Measurements from ENCODE around the gene PAPPA.

Gene PAPPA

GRCh38 chr9:116182876-116183275, 29.3 kb downstream of the PAPPA start:
- CTCF ChIA-PET: interaction anchor here (0.8 kb wide), 1 partner anchor 17 kb away, joined by 3 read pairs; no protein-coding TSS in a partner anchor
- H3K4me3 ChIP-seq (ENCODE audit: low read depth, low read length): no peak overlapping the region
- no peak overlapping the region for H3K27ac ChIP-seq (ENCODE audit: extremely low read depth, low read depth, low read length)
- POLR2A ChIA-PET: no interaction called here
- peaks cover 4% of the 10 kb centered on the region; the same call in 1 of the 2 replicates for H3K4me1 ChIP-seq (ENCODE audit: control insufficient read depth, insufficient read depth, low read length)
- H3K36me3 ChIP-seq (ENCODE audit: control insufficient read depth in 2 of 2, insufficient read depth in 1 of 2, low read length in 2 of 2): no peaks in the 10 kb centered on the region
- no peaks in the 10 kb centered on the region for H3K9me3 ChIP-seq (ENCODE audit: control insufficient read depth, insufficient read depth, low read depth, low read length)
- TF ChIP-seq ZBTB26 (tag by site-specific recombination; optimal IDR thresholded peaks at IDR 0.05): no peak
- no peak for TF ChIP-seq ZNF19 (tag by site-specific recombination; IDR thresholded peaks at IDR 0.05; ENCODE audit: low read depth)
- no peak for TF ChIP-seq ZNF791 (tag by site-specific recombination; IDR thresholded peaks at IDR 0.05)
- no peak for TF ChIP-seq ZNF621 (tag by site-specific recombination; IDR thresholded peaks at IDR 0.05)
- no peak for TF ChIP-seq YY1 (tag by site-specific recombination; IDR thresholded peaks at IDR 0.05)
- no peak for TF ChIP-seq ZNF623 (tag by site-specific recombination; IDR thresholded peaks at IDR 0.05)
- no peak for TF ChIP-seq FEZF1 (tag by site-specific recombination; IDR thresholded peaks at IDR 0.05)
- TF ChIP-seq ZNF501 (tag by site-specific recombination; IDR thresholded peaks at IDR 0.05): no peak
- TF ChIP-seq ZNF626 (tag by site-specific recombination; IDR thresholded peaks at IDR 0.05): no peak
- no peak for TF ChIP-seq ZNF266 (tag by site-specific recombination; IDR thresholded peaks at IDR 0.05; ENCODE audit: low read depth)
- no peak for TF ChIP-seq ZNF223 (tag by site-specific recombination; IDR thresholded peaks at IDR 0.05)

- TF ChIP-seq HIC1 (tag by site-specific recombination; IDR thresholded peaks at IDR 0.05): no peak
- no peak for TF ChIP-seq ZNF175 (tag by site-specific recombination; IDR thresholded peaks at IDR 0.05)
- TF ChIP-seq ZNF274 (IDR thresholded peaks at IDR 0.05; ENCODE audit: low read length): no peak
- TF ChIP-seq ZNF274 (tag by site-specific recombination; IDR thresholded peaks at IDR 0.05; ENCODE audit: borderline replicate concordance): no peak
- TF ChIP-seq KLF17 (tag by site-specific recombination; IDR thresholded peaks at IDR 0.05): no peak
- Histone ChIP-seq H3K4me1 (ENCODE audit: control insufficient read depth, insufficient read depth, low read length) (no peaks in the 10 kb centered on the region), H3K27ac (ENCODE audit: extremely low read depth, low read depth, low read length) (no peak overlapping the region), H3K9me3 (ENCODE audit: control insufficient read depth, insufficient read depth, low read depth, low read length) (no peaks in the 10 kb centered on the region), H3K36me3 (ENCODE audit: control insufficient read depth in 2 of 2, insufficient read depth in 1 of 2, low read length in 2 of 2) (no peaks in the 10 kb centered on the region), H3K4me3 (ENCODE audit: low read depth, low read length) (no peak overlapping the region)
- ChIA-PET POLR2A (no interaction called here), CTCF (interaction anchor here (0.6 to 1.3 kb wide), 3 partner anchors 11 to 594 kb away, joined by 3 to 5 read pairs (median 3); no protein-coding TSS in a partner anchor)
Observed at GRCh38 chr9:116187570-116188170, 34.1 kb downstream of the PAPPA start.

GRCh38 chr9:116189683-116190082, 36.1 kb downstream of the PAPPA start:
- no peaks in the 10 kb centered on the region for H3K4me1 ChIP-seq (ENCODE audit: control insufficient read depth, insufficient read depth, low read length)
- no peaks in the 10 kb centered on the region for H3K9me3 ChIP-seq (ENCODE audit: control insufficient read depth, insufficient read depth, low read depth, low read length)
- POLR2A ChIA-PET: no interaction called here
- CTCF ChIA-PET: interaction anchor here (1.7 kb wide), 1 partner anchor 38 kb away, joined by 3 read pairs; no protein-coding TSS in a partner anchor
- H3K27ac ChIP-seq (ENCODE audit: extremely low read depth, low read depth, low read length): no peak overlapping the region
- H3K4me3 ChIP-seq (ENCODE audit: low read depth, low read length): no peak overlapping the region
- H3K36me3 ChIP-seq (ENCODE audit: control insufficient read depth in 2 of 2, insufficient read depth in 1 of 2, low read length in 2 of 2): no peaks in the 10 kb centered on the region
- no peak for TF ChIP-seq ZNF677 (tag by site-specific recombination; IDR thresholded peaks at IDR 0.05)
- no peak for TF ChIP-seq ZNF423 (tag by site-specific recombination; IDR thresholded peaks at IDR 0.05)
- TF ChIP-seq ZNF23 (tag by site-specific recombination; IDR thresholded peaks at IDR 0.05; ENCODE audit: borderline replicate concordance): no peak
- TF ChIP-seq PRDM4 (tag by site-specific recombination; IDR thresholded peaks at IDR 0.05): no peak
- TF ChIP-seq ZNF510 (tag by site-specific recombination; IDR thresholded peaks at IDR 0.05; ENCODE audit: insufficient replicate concordance): no peak

All from HEK293 (cell line).